Endodermal cell (in vitro differentiated cells): ENCODE data around the gene RBM15. TPM values are rescaled to one million over a fixed set of nuclear protein-coding genes. Genes with fewer than 3 reads are reported as not detected.

ENCODE experiments used
- DNase-seq: peaks from one replicate; pipeline ENCODE4 v3.0.0-alpha.2; 2017
- H3K27ac ChIP-seq: 2 replicates; pipeline ENCODE4 v1.5.1; 2013; ENCODE audit warnings: mild to moderate bottlenecking, low read depth, low read length, moderate library complexity
- H3K27me3 ChIP-seq: 2 replicates; pipeline ENCODE4 v1.6.1; 2013; ENCODE audit warnings: mild to moderate bottlenecking, low read length, moderate library complexity; ENCODE audit not compliant: insufficient read depth, control insufficient read depth, poor library complexity, severe bottlenecking
- H3K36me3 ChIP-seq: 2 replicates; pipeline ENCODE4 v1.7.0; 2013; ENCODE audit warnings: mild to moderate bottlenecking, low read length, moderate library complexity; ENCODE audit not compliant: control insufficient read depth, insufficient read depth
- H3K4me1 ChIP-seq: one replicate; pipeline ENCODE4 v1.7.0; 2013; ENCODE audit warnings: low read length; ENCODE audit not compliant: control insufficient read depth, insufficient read depth
- H3K4me3 ChIP-seq: 2 replicates; pipeline ENCODE4 v1.5.1; 2013; ENCODE audit warnings: mild to moderate bottlenecking, low read length, moderate library complexity
- H3K9ac ChIP-seq: 2 replicates; pipeline ENCODE4 v1.6.1; 2013; ENCODE audit warnings: mild to moderate bottlenecking, low read length, moderate library complexity; ENCODE audit not compliant: poor library complexity, severe bottlenecking; ENCODE audit errors: extremely low read depth
- H3K9me3 ChIP-seq: 2 replicates; pipeline ENCODE4 v1.6.1; 2013; ENCODE audit warnings: mild to moderate bottlenecking, low read length, moderate library complexity; ENCODE audit not compliant: control insufficient read depth
- H3K27ac Mint-ChIP-seq: 2 replicates; pipeline ENCODE4 v1.8.0; 2020; ENCODE audit warnings: mixed read lengths
- H3K27me3 Mint-ChIP-seq: 2 replicates; pipeline ENCODE4 v1.8.0; 2021; ENCODE audit warnings: mild to moderate bottlenecking, mixed read lengths; ENCODE audit not compliant: insufficient read depth
- H3K36me3 Mint-ChIP-seq: 2 replicates; pipeline ENCODE4 v1.8.0; 2020; ENCODE audit warnings: low read depth, mixed read lengths
- H3K4me1 Mint-ChIP-seq: 2 replicates; pipeline ENCODE4 v1.8.0; 2020; ENCODE audit warnings: mixed read lengths
- H3K4me3 Mint-ChIP-seq: 2 replicates; pipeline ENCODE4 v1.8.0; 2020; ENCODE audit warnings: mild to moderate bottlenecking, moderate library complexity, mixed read lengths
- H3K9me3 Mint-ChIP-seq: 2 replicates; pipeline ENCODE4 v1.8.0; 2020; ENCODE audit warnings: mild to moderate bottlenecking, mixed read lengths
- CTCF ChIP-seq: fragments of 200-600 bp; sonication (generic); conservative IDR thresholded peaks from 2 replicates; pipeline ENCODE4 v1.5.0; 2021; ENCODE audit warnings: antibody characterized with exemption, mild to moderate bottlenecking
- WGBS, 2 experiments: methylation state at CpG; one replicate each; pipeline versions ENCODE4 v1.1.5 to v1.1.7; 2013; ENCODE audit warnings: missing lambda C conversion rate in 2 of 2, mixed read lengths in 1 of 2; ENCODE audit not compliant: insufficient coverage in 1 of 2, insufficient read length in 1 of 2; 5-methylcytosine and 5-hydroxymethylcytosine counted together
- total RNA-seq, 2 donors: library from RNA; stranded (reverse); fragmentation: NEBNext Ultra II Directional in 1 of 2; extraction: Animal tissue kit (Norgen Biotek cat#: 25700) in 1 of 2; gene quantifications; 2 replicates in 1 of 2; 3 replicates in 1 of 2; pipeline ENCODE4 v1.2.1, GENCODE V29; 2021

The RBM15 gene
- total RNA-seq, 2 donors from 2014 or later, result 42.0 to 54.2 TPM

GRCh38 chr1:110339407-110340206 lies 430 bp downstream of the RBM15 start:
- Mint-ChIP-seq H3K9me3 (peaks cover 6% of the 10 kb centered on the region), H3K27ac (no peak overlapping the region), H3K27me3 (no peaks in the 10 kb centered on the region), H3K4me1 (peaks cover 46% of the 10 kb centered on the region), H3K4me3 (no peak overlapping the region), H3K36me3 (peaks cover 40% of the 10 kb centered on the region)
- no peaks in the 10 kb centered on the region for H3K27me3 ChIP-seq
- peak overlapping the region; percentile 88 for H3K27ac ChIP-seq
- peak; percentile 67 for TF ChIP-seq CTCF
- peaks cover 43% of the 10 kb centered on the region for H3K36me3 ChIP-seq
- WGBS, 2 experiments, result 0% methylated on average over 39 to 77 of the region's 77 CpGs
- peak; percentile 86 for DNase-seq
- peaks cover 6% of the 10 kb centered on the region for H3K9me3 ChIP-seq
- H3K4me3 ChIP-seq, result peak overlapping the region; percentile 97
- peaks cover 27% of the 10 kb centered on the region for H3K4me1 ChIP-seq
- peak overlapping the region; percentile 96 for H3K9ac ChIP-seq

GRCh38 chr1:110340207-110340468 lies 961 bp downstream of the RBM15 start:
- no peak for TF ChIP-seq CTCF
- H3K4me3 ChIP-seq, result peak overlapping the region; percentile 97
- H3K27ac ChIP-seq, result no peak overlapping the region
- Mint-ChIP-seq H3K27me3 (no peaks in the 10 kb centered on the region), H3K27ac (no peak overlapping the region), H3K4me1 (peaks cover 46% of the 10 kb centered on the region), H3K4me3 (no peak overlapping the region), H3K9me3 (peaks cover 6% of the 10 kb centered on the region), H3K36me3 (peaks cover 40% of the 10 kb centered on the region)
- DNase-seq, result no peak
- H3K36me3 ChIP-seq, result peaks cover 48% of the 10 kb centered on the region
- H3K9ac ChIP-seq, result peak overlapping the region; percentile 96
- H3K4me1 ChIP-seq, result peaks cover 27% of the 10 kb centered on the region
- H3K9me3 ChIP-seq, result peaks cover 6% of the 10 kb centered on the region
- H3K27me3 ChIP-seq, result no peaks in the 10 kb centered on the region
- WGBS, 2 experiments, result 7 to 9% methylated on average over 3 to 9 of the region's 9 CpGs

- H3K27ac Mint-ChIP-seq, result peak overlapping the region; percentile 70
- peaks cover 1% of the 10 kb centered on the region for H3K9me3 Mint-ChIP-seq
- 93 to 96% methylated on average over 16 to 27 of the region's 27 CpGs for WGBS, 2 experiments
- Histone ChIP-seq H3K4me3 (peak overlapping the region; percentile 97), H3K4me1 (peaks cover 27% of the 10 kb centered on the region), H3K27me3 (no peaks in the 10 kb centered on the region), H3K36me3 (peaks cover 55% of the 10 kb centered on the region), H3K27ac (no peak overlapping the region), H3K9ac (no peak overlapping the region), H3K9me3 (no peaks in the 10 kb centered on the region)
- H3K4me1 Mint-ChIP-seq, result peaks cover 54% of the 10 kb centered on the region
- TF ChIP-seq CTCF, result no peak
- peaks cover 44% of the 10 kb centered on the region for H3K36me3 Mint-ChIP-seq
- H3K27me3 Mint-ChIP-seq, result no peaks in the 10 kb centered on the region
- no peak for DNase-seq
- no peak overlapping the region for H3K4me3 Mint-ChIP-seq
These were observed 2.1 kb downstream of the RBM15 start for GRCh38 chr1:110341146-110341871.
